A673 (cell line): Measurements from ENCODE around the gene ANK3.

ENCODE experiments used
- EZH2 ChIP-seq: fragments of 200-600 bp; sonication (generic); IDR thresholded peaks from 2 replicates; pipeline ENCODE4 v1.6.1; 2017; ENCODE audit warnings: borderline replicate concordance, low read depth, mild to moderate bottlenecking, mixed read lengths, antibody characterized with exemption, low read length; ENCODE audit not compliant: poor library complexity, severe bottlenecking
- TF ChIP-seq, protein P1 (sequence below): fragments of 300-800, 200-600 bp; sonication (generic); conservative IDR thresholded peaks from 2 replicates; pipeline ENCODE4 v1.5.1; 2017; ENCODE audit warnings: low read depth, mild to moderate bottlenecking, antibody characterized with exemption, low read length, moderate library complexity, mixed read lengths

DNA sequence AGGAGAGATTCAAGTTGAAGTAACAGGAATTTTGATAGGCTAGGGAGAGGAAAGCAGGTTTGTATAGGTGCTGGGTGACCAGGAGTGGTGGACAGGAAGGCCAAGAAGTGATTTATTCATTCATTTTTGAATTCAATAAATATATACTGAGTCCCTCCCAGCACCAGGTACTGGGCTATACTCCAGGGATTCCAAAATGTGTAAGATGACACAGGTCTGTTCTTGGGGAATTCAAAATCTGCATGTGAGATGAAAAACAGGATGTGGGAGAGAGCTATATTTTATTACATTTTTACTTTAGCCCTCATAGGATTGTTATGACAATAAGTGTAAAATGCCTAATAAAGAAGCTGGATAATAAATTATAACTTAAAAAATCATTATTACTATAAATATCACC lies 134.9 kb downstream of the ANK3 start:
- TF ChIP-seq, protein P1, sequence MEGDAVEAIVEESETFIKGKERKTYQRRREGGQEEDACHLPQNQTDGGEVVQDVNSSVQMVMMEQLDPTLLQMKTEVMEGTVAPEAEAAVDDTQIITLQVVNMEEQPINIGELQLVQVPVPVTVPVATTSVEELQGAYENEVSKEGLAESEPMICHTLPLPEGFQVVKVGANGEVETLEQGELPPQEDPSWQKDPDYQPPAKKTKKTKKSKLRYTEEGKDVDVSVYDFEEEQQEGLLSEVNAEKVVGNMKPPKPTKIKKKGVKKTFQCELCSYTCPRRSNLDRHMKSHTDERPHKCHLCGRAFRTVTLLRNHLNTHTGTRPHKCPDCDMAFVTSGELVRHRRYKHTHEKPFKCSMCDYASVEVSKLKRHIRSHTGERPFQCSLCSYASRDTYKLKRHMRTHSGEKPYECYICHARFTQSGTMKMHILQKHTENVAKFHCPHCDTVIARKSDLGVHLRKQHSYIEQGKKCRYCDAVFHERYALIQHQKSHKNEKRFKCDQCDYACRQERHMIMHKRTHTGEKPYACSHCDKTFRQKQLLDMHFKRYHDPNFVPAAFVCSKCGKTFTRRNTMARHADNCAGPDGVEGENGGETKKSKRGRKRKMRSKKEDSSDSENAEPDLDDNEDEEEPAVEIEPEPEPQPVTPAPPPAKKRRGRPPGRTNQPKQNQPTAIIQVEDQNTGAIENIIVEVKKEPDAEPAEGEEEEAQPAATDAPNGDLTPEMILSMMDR = no peak
- TF ChIP-seq EZH2 = no peak
